ENCODE data around the gene COA5.

COA5 gene

DNA sequence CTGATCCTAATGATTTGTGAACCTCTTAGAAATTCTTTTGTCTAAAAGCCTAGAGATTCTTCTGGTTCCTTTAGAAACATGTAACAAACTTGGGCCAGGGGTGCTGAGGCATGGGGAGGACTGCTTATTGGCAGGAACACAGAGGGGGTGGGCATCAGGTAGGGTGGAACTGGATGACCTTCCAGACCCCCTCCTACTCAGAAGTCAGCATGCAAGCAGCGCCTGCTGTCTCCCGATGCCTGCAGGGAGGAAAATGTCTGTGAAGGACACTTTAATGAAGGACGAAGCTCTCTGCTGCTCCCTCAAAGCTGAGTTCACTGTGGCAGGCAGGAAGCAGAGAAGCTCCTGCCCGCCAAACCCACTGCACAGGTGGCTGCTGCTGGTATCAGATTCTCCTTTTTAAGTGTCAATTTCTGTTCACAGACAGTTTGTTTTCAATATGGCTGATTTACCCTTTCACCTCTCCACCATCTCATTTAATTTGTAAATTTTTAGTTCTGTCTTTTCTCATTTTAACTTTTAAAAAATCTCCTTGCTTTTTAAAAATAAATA is 19.4 kb downstream of the COA5 start:
- Mint-ChIP-seq H3K36me3 (ENCODE audit: low read depth) (peaks cover 36% of the 10 kb centered on the region), H3K9me3 (peaks cover 7% of the 10 kb centered on the region), H3K27ac (peak overlapping the region; percentile 36), H3K27me3 (ENCODE audit: low read depth, poor library complexity) (peaks cover 2% of the 10 kb centered on the region), H3K4me3 (no peak overlapping the region), H3K4me1 (peaks cover 45% of the 10 kb centered on the region)
- DNase-seq: no peak
- TF ChIP-seq CTCF (IDR thresholded peaks at IDR 0.05): no peak

GRCh38 chr2:98586551-98587140 is 21.7 kb downstream of the COA5 start:
- H3K27me3 Mint-ChIP-seq (ENCODE audit: low read depth, poor library complexity): no peaks in the 10 kb centered on the region
- peak overlapping the region; percentile 82 for H3K27ac Mint-ChIP-seq
- no peaks in the 10 kb centered on the region for H3K9me3 Mint-ChIP-seq
- TF ChIP-seq CTCF (IDR thresholded peaks at IDR 0.05): no peak
- H3K4me3 Mint-ChIP-seq: peak overlapping the region; percentile 28
- peaks cover 26% of the 10 kb centered on the region for H3K36me3 Mint-ChIP-seq (ENCODE audit: low read depth)
- H3K4me1 Mint-ChIP-seq: peaks cover 48% of the 10 kb centered on the region
- DNase-seq: peak; percentile 32

DNA sequence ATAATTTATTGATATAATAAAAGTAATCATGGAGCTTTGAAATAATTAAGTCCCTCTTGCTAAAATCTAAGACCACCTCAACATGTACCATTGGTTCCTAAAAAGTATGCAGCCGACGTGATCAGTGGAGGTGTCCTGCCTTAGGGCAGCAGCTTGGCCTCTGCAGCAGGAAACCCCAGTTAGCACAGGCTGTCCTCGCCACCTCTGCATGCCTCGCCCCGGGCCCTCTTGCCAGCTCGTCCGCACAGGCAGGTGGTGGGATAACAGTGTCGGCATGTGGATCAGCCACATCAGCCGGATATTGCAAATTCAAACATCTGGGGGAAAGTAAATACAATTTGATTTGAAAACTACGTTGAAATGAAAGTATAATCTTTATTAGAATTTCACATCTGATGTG is 22.9 kb downstream of the COA5 start:
- H3K27me3 Mint-ChIP-seq (ENCODE audit: low read depth, poor library complexity): no peaks in the 10 kb centered on the region
- no peak overlapping the region for H3K4me3 Mint-ChIP-seq
- H3K36me3 Mint-ChIP-seq (ENCODE audit: low read depth): peaks cover 13% of the 10 kb centered on the region
- DNase-seq: no peak
- peaks cover 48% of the 10 kb centered on the region for H3K4me1 Mint-ChIP-seq
- no peak overlapping the region for H3K27ac Mint-ChIP-seq
- TF ChIP-seq CTCF (IDR thresholded peaks at IDR 0.05): no peak
- H3K9me3 Mint-ChIP-seq: no peaks in the 10 kb centered on the region

- H3K27ac Mint-ChIP-seq: peak overlapping the region; percentile 80
- no peaks in the 10 kb centered on the region for H3K27me3 Mint-ChIP-seq (ENCODE audit: low read depth, poor library complexity)
- peaks cover 13% of the 10 kb centered on the region for H3K36me3 Mint-ChIP-seq (ENCODE audit: low read depth)
- H3K9me3 Mint-ChIP-seq: no peaks in the 10 kb centered on the region
- TF ChIP-seq CTCF (IDR thresholded peaks at IDR 0.05): no peak
- H3K4me3 Mint-ChIP-seq: no peak overlapping the region
- no peak for DNase-seq
- H3K4me1 Mint-ChIP-seq: peaks cover 43% of the 10 kb centered on the region
Observed at GRCh38 chr2:98583816-98584618, 24.3 kb downstream of the COA5 start.

DNA sequence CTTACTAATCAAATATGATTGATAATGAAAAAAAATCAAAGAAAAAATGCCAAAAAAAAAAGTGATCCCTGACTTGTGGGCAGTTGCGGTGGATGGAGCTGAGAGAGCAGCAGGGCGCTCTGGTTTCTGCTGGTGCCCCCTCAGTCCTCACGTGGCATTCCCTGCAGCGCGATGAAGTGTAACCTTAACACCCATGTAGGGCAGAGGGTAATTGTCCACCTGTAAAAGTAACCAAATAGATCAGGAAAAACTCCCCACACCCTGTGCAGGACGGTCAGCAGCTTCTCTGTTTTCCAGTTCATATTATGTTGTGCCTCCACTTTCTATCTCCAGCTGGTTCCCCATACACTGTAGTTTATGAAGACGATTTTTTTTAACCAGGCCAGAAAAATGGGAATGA is 25.0 kb downstream of the COA5 start:
- Mint-ChIP-seq H3K27ac (peak overlapping the region; percentile 80), H3K4me3 (no peak overlapping the region), H3K36me3 (ENCODE audit: low read depth) (peaks cover 13% of the 10 kb centered on the region), H3K4me1 (peaks cover 39% of the 10 kb centered on the region), H3K9me3 (no peaks in the 10 kb centered on the region), H3K27me3 (ENCODE audit: low read depth, poor library complexity) (no peaks in the 10 kb centered on the region)
- DNase-seq: no peak
- TF ChIP-seq CTCF (IDR thresholded peaks at IDR 0.05): no peak
